Measurements from ENCODE around the gene MEF2C. TPM values are rescaled to one million over a fixed set of nuclear protein-coding genes. Genes with fewer than 3 reads are reported as not detected.
A peak's percentile ranks its signal among the peaks of the same experiment; 100 is the strongest.

The MEF2C gene
- total RNA-seq, 2 experiments from 2014 or later, result 0.07 to 0.12 TPM

DNA sequence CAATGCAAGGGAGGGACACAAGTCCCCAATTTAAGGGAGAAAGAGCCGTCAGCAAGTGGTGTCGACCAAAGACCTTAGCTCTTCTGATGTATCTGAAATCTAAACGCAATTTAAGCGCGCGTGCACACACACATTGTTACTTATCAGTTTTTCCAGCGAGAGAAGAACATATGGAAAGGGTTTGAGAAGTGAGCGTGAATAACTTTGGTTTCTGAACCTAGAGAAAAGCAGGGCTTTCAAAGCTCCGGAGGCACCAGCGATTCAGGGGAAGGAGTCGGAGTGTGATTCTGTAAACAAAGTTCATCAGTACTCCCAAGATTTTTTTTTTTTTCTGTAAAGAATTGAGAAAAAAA lies 191.8 kb downstream of the MEF2C start:
- no peak overlapping the region for H3K27ac Mint-ChIP-seq
- no peaks in the 10 kb centered on the region for H3K36me3 Mint-ChIP-seq (ENCODE audit: low read depth)
- DNase-seq (no peak), ATAC-seq (no peak)
- peak overlapping the region; percentile 38 for H3K4me3 Mint-ChIP-seq
- ChIA-PET CTCF (interaction anchor here (0.6 to 4.8 kb wide), 25 partner anchors 9 to 1748 kb away, joined by 3 to 59 read pairs (median 6); no protein-coding TSS in a partner anchor), POLR2A (interaction anchor here (0.6 kb wide), 1 partner anchor 145 kb away, joined by 5 read pairs; no protein-coding TSS in a partner anchor)
- intact Hi-C loops (cut with DNase I, micrococcal nuclease), result loop anchor here (1.0 to 10.0 kb wide), 7 partner anchors 16 to 1279 kb away; partner anchors contain the start of genes CCNH (in 1 of the 2) and MEF2C (in 1 of the 2)
- peaks cover 15% of the 10 kb centered on the region for H3K4me1 Mint-ChIP-seq
- no peaks in the 10 kb centered on the region for H3K9me3 Mint-ChIP-seq (ENCODE audit: low read depth)
- H3K27me3 Mint-ChIP-seq, result peaks cover 81% of the 10 kb centered on the region

DNA sequence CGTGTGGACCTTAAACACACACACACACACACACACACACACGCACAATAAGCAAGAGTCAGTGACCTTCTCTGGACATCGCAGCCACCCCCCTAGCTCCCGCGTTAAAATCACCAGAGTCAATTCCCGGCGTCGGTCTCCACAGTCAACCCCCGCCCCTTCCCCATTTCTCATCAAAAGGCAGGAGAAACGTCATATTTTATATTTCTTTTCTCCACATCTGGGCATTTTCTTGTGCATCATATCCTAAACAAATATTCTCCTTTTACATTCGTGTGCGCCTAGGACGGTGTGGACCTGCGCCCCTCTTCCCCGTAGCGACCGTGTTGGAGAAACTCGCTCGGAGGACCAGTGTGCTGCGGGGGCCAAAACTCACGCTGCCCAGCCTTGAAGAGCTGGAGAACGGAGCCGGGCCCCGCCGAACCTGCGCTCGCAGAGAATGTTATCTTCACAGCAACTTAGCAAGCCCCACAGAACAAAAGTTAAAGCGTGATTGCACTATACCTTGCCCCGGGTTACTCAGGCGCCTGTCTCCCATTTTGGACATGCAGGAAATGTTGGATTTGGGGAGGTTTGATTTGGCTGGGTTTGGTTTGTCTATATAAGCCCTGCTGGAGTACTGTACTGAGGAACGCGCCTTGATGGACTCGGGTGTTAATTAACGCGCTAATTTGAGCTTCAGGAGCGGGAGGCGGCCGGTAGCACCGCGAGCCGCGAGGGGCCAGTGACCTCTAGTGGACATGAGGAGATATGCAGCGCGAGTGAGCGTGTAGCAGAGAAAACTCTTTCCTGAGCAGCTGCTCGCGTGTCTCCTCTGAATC lies 192.4 kb downstream of the MEF2C start:
- DNase-seq, result peak; percentile 82
- ChIA-PET POLR2A (interaction anchor here (0.6 kb wide), 1 partner anchor 144 kb away, joined by 5 read pairs; no protein-coding TSS in a partner anchor), CTCF (interaction anchor here (0.6 to 4.8 kb wide), 29 partner anchors 9 to 1749 kb away, joined by 3 to 59 read pairs (median 4); no protein-coding TSS in a partner anchor)
- intact Hi-C loops (cut with DNase I, micrococcal nuclease), result loop anchor here (1.0 to 10.0 kb wide), 7 partner anchors 16 to 1278 kb away; partner anchors contain the start of genes CCNH (in 1 of the 2) and MEF2C (in 1 of the 2)
- Mint-ChIP-seq H3K9me3 (ENCODE audit: low read depth) (no peaks in the 10 kb centered on the region), H3K27ac (no peak overlapping the region), H3K4me1 (peaks cover 15% of the 10 kb centered on the region), H3K27me3 (peaks cover 84% of the 10 kb centered on the region), H3K4me3 (peak overlapping the region; percentile 38), H3K36me3 (ENCODE audit: low read depth) (no peaks in the 10 kb centered on the region)
- ATAC-seq, result peak; percentile 82

DNA sequence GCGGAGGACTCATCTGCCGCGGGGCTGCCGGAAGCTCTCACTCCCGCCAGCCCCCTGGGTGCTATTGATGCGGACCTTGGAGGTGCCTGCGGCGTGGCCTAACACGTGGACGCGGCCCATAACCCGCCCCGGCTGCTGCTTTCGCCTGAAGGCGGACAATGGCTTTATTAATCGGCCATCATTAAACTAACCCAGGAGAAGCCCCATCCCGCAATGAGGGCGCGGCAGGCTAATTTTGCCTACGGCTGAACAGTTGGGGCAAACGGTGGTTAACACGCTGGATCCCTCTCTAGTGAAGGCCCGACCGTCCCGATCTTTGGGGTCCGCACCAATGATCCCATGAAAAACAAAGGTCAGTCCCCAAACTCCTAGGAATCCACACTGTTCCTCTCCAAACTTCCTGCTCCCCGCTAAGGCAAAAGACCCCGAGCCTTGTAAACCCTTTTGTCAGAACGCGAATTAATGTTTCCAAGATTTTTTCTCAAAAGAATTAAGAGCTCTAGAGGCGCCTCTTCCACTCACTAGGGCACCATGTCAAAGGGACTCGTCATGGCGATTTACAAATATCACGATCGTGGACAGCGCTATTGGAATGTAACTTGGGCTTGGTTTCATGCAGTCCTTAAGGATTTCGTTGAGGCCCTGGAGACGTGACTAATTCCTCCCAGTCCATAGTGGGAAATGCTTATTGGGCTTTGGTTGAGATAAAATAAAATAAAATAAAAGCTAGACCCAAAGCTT lies 193.1 kb downstream of the MEF2C start:
- Mint-ChIP-seq H3K27me3 (peaks cover 84% of the 10 kb centered on the region), H3K4me3 (no peak overlapping the region), H3K36me3 (ENCODE audit: low read depth) (no peaks in the 10 kb centered on the region), H3K4me1 (peaks cover 18% of the 10 kb centered on the region), H3K9me3 (ENCODE audit: low read depth) (no peaks in the 10 kb centered on the region), H3K27ac (no peak overlapping the region)
- intact Hi-C loops (cut with DNase I, micrococcal nuclease), result loop anchor here (1.0 to 10.0 kb wide), 8 partner anchors 11 to 1278 kb away; partner anchors contain the start of genes MEF2C (in 2 of the 2) and CCNH (in 1 of the 2)
- ChIA-PET CTCF (interaction anchor here (0.8 to 4.8 kb wide), 13 partner anchors 8 to 919 kb away, joined by 3 to 59 read pairs (median 6); no protein-coding TSS in a partner anchor), POLR2A (no interaction called here)
- DNase-seq, result peak; percentile 6
- no peak for ATAC-seq

DNA sequence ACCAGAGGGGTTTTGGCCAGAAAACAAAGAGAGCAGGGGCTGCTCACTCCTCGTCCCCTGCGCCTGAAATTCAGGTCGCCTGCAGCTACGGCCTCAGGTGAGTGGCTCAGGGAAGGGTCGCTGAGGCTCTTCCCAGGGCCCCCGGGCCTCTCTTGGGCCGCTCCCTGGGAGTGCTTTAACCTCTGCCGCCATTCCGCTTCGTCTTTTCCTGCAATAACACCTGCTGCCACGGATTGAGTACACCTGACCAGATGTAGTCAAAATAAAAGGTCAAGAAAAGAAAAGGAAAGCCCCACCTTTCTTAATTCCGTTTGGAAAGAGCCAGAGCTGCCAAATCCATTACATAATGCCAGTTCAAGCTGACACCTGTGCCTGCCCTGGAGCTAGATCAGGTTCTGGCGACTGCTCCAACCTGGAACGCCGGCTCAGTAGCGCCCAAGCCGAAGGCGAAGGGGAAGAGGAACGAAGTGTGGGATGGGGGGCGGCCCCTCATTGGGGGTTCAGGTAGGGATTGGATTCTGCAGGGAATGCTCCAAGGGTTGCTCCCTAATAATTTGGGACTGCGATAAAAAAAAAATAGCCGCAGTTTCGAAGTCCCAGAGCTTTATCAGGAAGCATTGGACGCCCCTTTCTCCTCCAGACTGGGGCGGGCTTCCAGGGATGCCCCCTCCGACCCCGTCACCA lies 193.9 kb downstream of the MEF2C start:
- POLR2A ChIA-PET, result no interaction called here
- H3K27me3 Mint-ChIP-seq, result peaks cover 84% of the 10 kb centered on the region
- H3K4me3 Mint-ChIP-seq, result no peak overlapping the region
- peaks cover 18% of the 10 kb centered on the region for H3K4me1 Mint-ChIP-seq
- H3K36me3 Mint-ChIP-seq (ENCODE audit: low read depth), result no peaks in the 10 kb centered on the region
- H3K9me3 Mint-ChIP-seq (ENCODE audit: low read depth), result no peaks in the 10 kb centered on the region
- ATAC-seq (no peak), DNase-seq (no peak)
- no peak overlapping the region for H3K27ac Mint-ChIP-seq
- intact Hi-C loops (cut with DNase I, micrococcal nuclease), result loop anchor here (1.0 to 10.0 kb wide), 2 partner anchors 10 to 196 kb away; partner anchors contain the start of gene MEF2C (in 1 of the 2)
- CTCF ChIA-PET, result interaction anchor here (0.9 to 4.2 kb wide), 6 partner anchors 8 to 31 kb away, joined by 3 to 51 read pairs (median 5); no protein-coding TSS in a partner anchor

DNA sequence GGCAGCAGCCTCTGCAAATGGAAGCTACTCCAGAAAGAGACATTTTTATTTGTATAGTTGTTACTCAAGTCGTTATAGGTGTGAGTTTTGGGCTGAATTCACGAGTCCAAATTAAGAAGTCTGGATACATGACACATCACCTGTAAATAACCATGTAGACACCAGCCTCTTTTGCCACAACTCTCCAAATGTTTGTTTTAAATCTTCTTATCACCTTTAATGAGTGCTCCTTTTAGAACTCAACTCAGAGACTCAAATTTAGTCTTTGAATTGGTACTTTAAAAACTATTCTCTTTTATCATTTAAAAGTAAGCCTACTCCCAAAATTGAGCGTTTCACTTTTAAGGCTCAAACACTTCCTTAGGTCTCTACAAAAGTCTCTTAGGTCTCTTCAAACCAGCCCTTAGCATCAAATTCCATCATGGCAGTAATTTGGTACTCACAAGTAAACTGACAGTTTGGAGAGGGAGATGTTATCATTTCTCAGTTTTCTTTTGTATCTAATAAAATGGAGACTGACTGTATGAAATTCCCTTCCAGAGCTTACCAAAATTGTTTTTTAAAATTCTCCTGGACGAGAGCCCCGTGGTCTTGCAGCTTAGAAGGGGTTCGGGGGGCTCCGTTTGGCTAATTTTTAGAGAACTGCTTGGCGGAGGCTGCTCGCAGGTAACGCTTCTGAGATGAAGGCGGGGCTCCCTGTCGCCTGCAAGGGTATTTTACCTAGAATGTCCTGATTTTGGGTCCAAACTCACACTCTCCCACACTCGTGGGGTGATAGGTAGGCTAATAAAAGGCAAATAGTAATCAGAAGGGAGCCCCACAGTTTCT lies 194.6 kb downstream of the MEF2C start:
- H3K27ac Mint-ChIP-seq, result no peak overlapping the region

DNA sequence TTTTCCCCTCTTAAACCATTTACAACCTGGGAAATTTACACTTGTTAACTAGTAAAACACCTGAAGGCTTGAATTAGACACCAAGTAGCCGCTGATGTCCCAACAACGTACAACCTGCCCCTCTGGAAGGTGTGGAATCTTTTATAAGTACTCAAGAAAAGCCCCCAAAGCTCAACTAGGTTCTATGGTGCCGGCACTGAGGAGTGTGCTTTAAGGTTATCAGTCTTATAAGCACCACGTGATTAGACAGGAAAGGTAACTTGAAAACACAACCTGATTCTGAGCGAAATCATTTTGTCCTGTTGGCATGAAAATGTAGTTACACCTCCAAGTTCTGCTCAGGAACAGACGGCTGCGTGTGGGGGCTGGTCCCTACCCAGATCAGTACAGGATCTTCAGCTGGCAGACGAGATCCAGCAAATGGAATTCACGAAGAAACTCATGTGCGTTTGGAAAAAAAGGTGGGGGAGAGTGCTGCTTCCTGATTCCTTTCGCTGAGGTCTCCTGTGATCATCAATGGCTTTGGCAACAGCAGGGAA lies 195.5 kb downstream of the MEF2C start:
- H3K27ac Mint-ChIP-seq, result no peak overlapping the region
- CTCF ChIA-PET, result no interaction called here
- no peaks in the 10 kb centered on the region for H3K36me3 Mint-ChIP-seq (ENCODE audit: low read depth)
- DNase-seq (no peak), ATAC-seq (no peak)
- intact Hi-C loops (cut with DNase I, micrococcal nuclease), result loop anchor here in 1 of 2 experiments (10.0 kb wide), 1 partner anchor 197 kb away; the partner anchor contains the start of gene MEF2C
- POLR2A ChIA-PET, result no interaction called here
- H3K4me3 Mint-ChIP-seq, result no peak overlapping the region
- no peaks in the 10 kb centered on the region for H3K9me3 Mint-ChIP-seq (ENCODE audit: low read depth)
- H3K27me3 Mint-ChIP-seq, result peaks cover 82% of the 10 kb centered on the region
- peaks cover 20% of the 10 kb centered on the region for H3K4me1 Mint-ChIP-seq

More for the DNA sequence above, 194.6 kb downstream of the MEF2C start:
- Mint-ChIP-seq H3K4me3 (no peak overlapping the region), H3K4me1 (peaks cover 20% of the 10 kb centered on the region), H3K36me3 (ENCODE audit: low read depth) (no peaks in the 10 kb centered on the region), H3K9me3 (ENCODE audit: low read depth) (no peaks in the 10 kb centered on the region), H3K27me3 (peaks cover 84% of the 10 kb centered on the region)
- ATAC-seq (no peak), DNase-seq (no peak)
- intact Hi-C loops (cut with DNase I, micrococcal nuclease), result loop anchor here in 1 of 2 experiments (10.0 kb wide), 1 partner anchor 196 kb away; the partner anchor contains the start of gene MEF2C
- CTCF ChIA-PET, result interaction anchor here (0.9 to 1.3 kb wide), 2 partner anchors 10 to 30 kb away, joined by 3 to 4 read pairs; no protein-coding TSS in a partner anchor
- POLR2A ChIA-PET, result no interaction called here

DNA sequence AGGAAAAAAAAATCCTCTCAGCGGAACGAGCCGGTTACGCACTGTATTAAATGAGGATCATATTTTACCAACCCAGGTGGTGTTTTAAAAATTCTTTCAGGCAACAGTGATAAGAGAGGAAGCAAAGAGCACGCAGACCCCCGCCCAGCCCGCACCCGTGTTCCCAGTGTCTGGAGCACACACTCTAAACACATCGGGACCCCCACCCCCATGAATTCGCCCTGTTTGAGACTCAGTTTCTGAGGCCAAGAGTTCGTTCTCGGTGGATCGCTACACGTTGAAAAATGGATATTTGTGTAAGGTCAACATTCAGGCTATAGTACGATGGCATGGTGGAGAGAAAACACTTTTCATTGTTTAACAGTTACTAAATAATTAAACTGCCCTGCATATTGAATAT lies 196.3 kb downstream of the MEF2C start:
- no peak overlapping the region for H3K27ac Mint-ChIP-seq

DNA sequence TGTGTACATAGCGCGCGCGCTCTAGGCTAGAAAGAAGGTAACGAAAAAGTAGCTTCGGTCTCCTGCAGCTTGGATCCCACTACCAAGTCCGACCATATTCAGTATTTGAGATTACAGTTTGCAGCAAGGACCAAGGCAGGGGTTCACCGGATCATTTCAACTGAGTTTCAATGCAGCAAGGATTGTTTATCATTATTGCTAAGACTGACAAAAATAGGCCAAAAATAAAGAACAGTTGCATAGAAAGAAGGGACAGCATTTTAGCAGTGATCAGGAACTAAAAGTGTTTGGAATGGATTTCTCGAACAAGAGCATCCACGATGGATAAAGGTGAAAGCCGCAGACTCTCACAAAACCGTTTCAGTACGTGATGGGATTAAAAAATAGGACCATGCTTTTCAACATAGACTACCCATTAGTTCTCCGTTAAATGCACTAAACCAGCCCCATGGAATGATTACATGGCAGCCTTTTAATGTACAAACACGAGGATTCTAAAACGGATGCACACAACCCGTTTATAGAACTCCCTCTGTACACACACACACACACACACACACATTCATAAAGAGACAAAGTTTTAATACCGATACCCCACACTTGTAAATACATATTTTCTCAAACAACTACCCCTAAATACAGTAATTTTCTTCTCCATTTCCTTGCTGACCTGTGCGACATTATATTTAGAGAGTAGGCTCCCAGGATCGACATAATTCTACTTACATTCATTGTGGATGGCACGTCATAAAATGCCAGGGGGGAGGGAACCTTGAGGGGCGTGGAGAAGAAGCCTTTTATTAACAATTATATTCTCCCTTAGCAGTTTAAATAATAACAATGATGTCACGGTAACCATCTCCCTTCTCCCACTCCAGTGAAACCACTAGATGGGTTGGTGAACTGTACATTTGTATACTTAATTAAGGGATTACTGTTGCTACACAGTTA lies 197.1 kb downstream of the MEF2C start:
- no peaks in the 10 kb centered on the region for H3K9me3 Mint-ChIP-seq (ENCODE audit: low read depth)
- H3K4me3 Mint-ChIP-seq, result no peak overlapping the region
- CTCF ChIA-PET, result interaction anchor here (0.9 to 1.7 kb wide), 4 partner anchors 14 to 906 kb away, joined by 3 to 6 read pairs (median 4); no protein-coding TSS in a partner anchor
- H3K27me3 Mint-ChIP-seq, result peaks cover 75% of the 10 kb centered on the region
- ATAC-seq (no peak), DNase-seq (no peak)
- peaks cover 13% of the 10 kb centered on the region for H3K4me1 Mint-ChIP-seq
- intact Hi-C loops (cut with DNase I, micrococcal nuclease), result loop anchor here (1.0 to 10.0 kb wide), 2 partner anchors 11 to 199 kb away; partner anchors contain the start of gene MEF2C (in 1 of the 2)
- H3K27ac Mint-ChIP-seq, result no peak overlapping the region
- POLR2A ChIA-PET, result no interaction called here
- no peaks in the 10 kb centered on the region for H3K36me3 Mint-ChIP-seq (ENCODE audit: low read depth)

More for the DNA sequence above, 196.3 kb downstream of the MEF2C start:
- DNase-seq (no peak), ATAC-seq (no peak)
- H3K36me3 Mint-ChIP-seq (ENCODE audit: low read depth), result no peaks in the 10 kb centered on the region
- peaks cover 20% of the 10 kb centered on the region for H3K4me1 Mint-ChIP-seq
- H3K4me3 Mint-ChIP-seq, result no peak overlapping the region
- no peaks in the 10 kb centered on the region for H3K9me3 Mint-ChIP-seq (ENCODE audit: low read depth)
- ChIA-PET POLR2A (no interaction called here), CTCF (no interaction called here)
- peaks cover 77% of the 10 kb centered on the region for H3K27me3 Mint-ChIP-seq
- intact Hi-C loops (cut with DNase I, micrococcal nuclease), result loop anchor here in 1 of 2 experiments (10.0 kb wide), 1 partner anchor 198 kb away; the partner anchor contains the start of gene MEF2C

DNA sequence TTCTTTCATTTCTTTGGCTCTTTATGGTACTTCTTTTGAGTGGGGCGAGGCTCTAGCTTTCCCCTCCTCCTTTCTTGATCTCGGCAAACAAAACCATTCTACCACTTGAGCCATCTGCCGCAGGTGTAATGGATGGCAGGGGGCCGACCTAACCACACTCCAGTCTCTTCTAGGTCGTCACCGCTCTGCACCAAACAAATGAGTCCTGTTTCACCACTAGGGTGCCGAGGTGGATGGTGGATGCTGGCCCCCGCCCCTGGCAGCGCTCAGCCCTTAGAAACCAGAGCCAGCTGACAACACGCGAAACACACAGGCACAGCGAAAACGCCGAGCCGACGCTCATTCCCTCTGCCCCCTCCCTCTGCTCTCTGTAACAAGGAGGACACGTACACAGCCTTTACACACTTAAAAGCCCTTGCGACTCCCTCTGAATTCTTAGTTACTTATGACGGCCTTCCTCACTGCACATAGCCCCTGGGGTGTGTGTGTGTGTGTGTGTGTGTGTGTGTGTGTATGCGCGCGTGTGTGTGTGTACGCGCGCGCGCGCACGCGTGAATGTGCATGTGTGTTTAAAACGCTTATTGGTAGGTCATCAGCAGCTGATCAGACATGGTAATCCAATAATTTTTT lies 199.4 kb downstream of the MEF2C start:
- POLR2A ChIA-PET, result no interaction called here
- H3K9me3 Mint-ChIP-seq (ENCODE audit: low read depth), result no peaks in the 10 kb centered on the region
- no peak overlapping the region for H3K27ac Mint-ChIP-seq
- peak overlapping the region; percentile 8 for H3K4me3 Mint-ChIP-seq
- intact Hi-C loops (cut with DNase I, micrococcal nuclease), result loop anchor here (5.0 to 10.0 kb wide), 2 partner anchors 201 to 416 kb away; partner anchors contain the start of genes MEF2C (in 1 of the 2) and TMEM161B (in 1 of the 2)
- ATAC-seq (peak; percentile 62), DNase-seq (peak; percentile 51)
- peaks cover under 1% of the 10 kb centered on the region for H3K36me3 Mint-ChIP-seq (ENCODE audit: low read depth)
- H3K27me3 Mint-ChIP-seq, result peaks cover 74% of the 10 kb centered on the region
- peaks cover 9% of the 10 kb centered on the region for H3K4me1 Mint-ChIP-seq
- CTCF ChIA-PET, result interaction anchor here (0.8 to 4.0 kb wide), 5 partner anchors 8 to 903 kb away, joined by 3 to 51 read pairs (median 4); no protein-coding TSS in a partner anchor
